ENCODE results near the gene CNTFR. TPM values are rescaled to one million over a fixed set of nuclear protein-coding genes. Genes with fewer than 3 reads are reported as not detected.

The CNTFR gene
- total RNA-seq, 1 donor from 2014 or later = 8.6 TPM

- Mint-ChIP-seq H3K27ac (peak overlapping the region; percentile 86), H3K4me1 (peaks cover 24% of the 10 kb centered on the region), H3K9me3 (no peaks in the 10 kb centered on the region), H3K27me3 (ENCODE audit: insufficient read depth, low read depth) (peaks cover 14% of the 10 kb centered on the region), H3K4me3 (peak overlapping the region; percentile 90), H3K36me3 (peaks cover 7% of the 10 kb centered on the region)
- Histone ChIP-seq H3F3A (ENCODE audit: low read depth) (peaks cover 14% of the 10 kb centered on the region), H3K4me3 (peak overlapping the region; percentile 66), H4K20me1 (ENCODE audit: low read depth) (no peaks in the 10 kb centered on the region), H3K4me2 (peak overlapping the region; percentile 86), H3K4me1 (peaks cover 8% of the 10 kb centered on the region), H3K79me2 (ENCODE audit: low read depth) (peaks cover 13% of the 10 kb centered on the region), H3K9me3 (ENCODE audit: low read depth) (no peaks in the 10 kb centered on the region), H3K9ac (no peak overlapping the region), H3K27ac (no peak overlapping the region), H2AFZ (replicated peaks) (no peak overlapping the region), H3K27me3 (no peaks in the 10 kb centered on the region), H3K36me3 (no peaks in the 10 kb centered on the region)
- DNase-seq (ENCODE audit: low spot score) = peak; percentile 94
- TF ChIP-seq EZH2phosphoT487 (IDR thresholded peaks at IDR 0.05) = no peak
- peak; percentile 89 for TF ChIP-seq CTCF (IDR thresholded peaks at IDR 0.05)
- no peak for TF ChIP-seq EZH2 (IDR thresholded peaks at IDR 0.05)
Observed at GRCh38 chr9:34612788-34613390, 23.4 kb upstream of the CNTFR start.

DNA sequence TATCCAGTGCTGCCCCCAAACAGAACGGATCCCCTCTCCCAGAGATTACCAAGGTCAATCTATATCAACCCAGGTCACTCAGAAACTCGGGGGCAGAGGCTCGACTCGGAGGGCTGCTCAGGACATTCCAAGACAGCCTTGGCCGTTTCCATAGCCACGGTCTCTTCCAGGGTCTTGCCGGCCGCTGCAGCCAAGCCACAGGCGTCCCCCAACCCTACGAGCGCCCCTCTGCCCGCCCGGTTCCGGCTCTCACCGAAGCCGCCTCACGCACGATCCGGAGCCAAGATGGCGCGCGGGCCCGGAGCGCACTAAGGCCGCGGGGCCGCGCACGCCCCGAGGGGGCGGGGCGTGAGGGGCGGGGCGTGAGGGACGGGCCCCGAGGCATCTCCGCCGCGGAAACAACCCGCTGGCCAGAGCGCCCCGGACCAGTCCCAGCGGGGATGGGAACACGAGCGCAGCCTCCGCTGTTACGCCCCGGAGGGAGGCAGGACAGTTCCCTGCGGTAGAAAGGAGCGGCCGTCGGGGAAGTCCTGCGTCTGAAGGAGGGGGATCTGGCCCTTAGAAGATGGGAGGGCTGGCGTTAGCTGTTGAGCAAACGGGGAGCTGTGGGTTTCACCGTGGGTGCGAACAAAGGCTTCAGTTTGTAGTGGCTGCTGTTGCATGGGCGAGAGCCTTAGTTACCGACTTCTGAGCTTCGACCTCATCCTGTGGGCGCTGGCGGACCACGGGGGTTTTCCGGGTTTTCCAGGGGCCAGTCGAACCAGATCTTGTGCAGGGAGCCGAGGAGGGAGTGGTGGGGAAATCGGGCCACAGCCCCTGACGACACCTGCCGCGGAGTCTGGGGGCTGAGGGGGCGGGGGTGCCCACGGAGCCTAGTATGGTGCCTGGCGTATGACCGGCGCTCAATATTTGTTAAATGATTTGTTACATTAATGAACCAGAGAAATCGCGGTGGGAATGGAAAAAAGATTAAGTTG lies 22.6 kb upstream of the CNTFR start, which contains the start of gene RPP25L:
Gene RPP25L, minus strand, starts transcription at position 287 of the 977 bp plus-strand sequence. CDS start 801 bp downstream, outside the sequence.
- Histone ChIP-seq H3K27me3 (no peaks in the 10 kb centered on the region), H3K4me2 (peak within 1 kb of the TSS; percentile 86), H3K27ac (no peak within 1 kb of the TSS), H3K4me3 (peak within 1 kb of the TSS; percentile 66), H3K36me3 (no peaks in the 10 kb centered on the region), H3K9ac (peak within 1 kb of the TSS; percentile 46), H3K4me1 (peaks cover 8% of the 10 kb centered on the region), H4K20me1 (ENCODE audit: low read depth) (no peaks in the 10 kb centered on the region), H3K9me3 (ENCODE audit: low read depth) (no peaks in the 10 kb centered on the region), H3K79me2 (ENCODE audit: low read depth) (peaks cover 13% of the 10 kb centered on the region), H2AFZ (replicated peaks) (peak within 1 kb of the TSS; percentile 61), H3F3A (ENCODE audit: low read depth) (peaks cover 14% of the 10 kb centered on the region)
- Mint-ChIP-seq H3K9me3 (no peaks in the 10 kb centered on the region), H3K27ac (peak within 1 kb of the TSS; percentile 96), H3K4me3 (peak within 1 kb of the TSS; percentile 90), H3K4me1 (peaks cover 24% of the 10 kb centered on the region), H3K36me3 (peaks cover 7% of the 10 kb centered on the region), H3K27me3 (ENCODE audit: insufficient read depth, low read depth) (peaks cover 14% of the 10 kb centered on the region)
- TF ChIP-seq EZH2 (IDR thresholded peaks at IDR 0.05) (peak; percentile 36), CTCF (IDR thresholded peaks at IDR 0.05) (no peak)
- DNase-seq (ENCODE audit: low spot score) = peak; percentile 95

- TF ChIP-seq CTCF (IDR thresholded peaks at IDR 0.05) (no peak), EZH2 (IDR thresholded peaks at IDR 0.05) (no peak), EZH2phosphoT487 (IDR thresholded peaks at IDR 0.05) (no peak)
- Histone ChIP-seq H2AFZ (replicated peaks) (peak overlapping the region; percentile 61), H3F3A (ENCODE audit: low read depth) (peaks cover 14% of the 10 kb centered on the region), H3K9me3 (ENCODE audit: low read depth) (no peaks in the 10 kb centered on the region), H3K4me2 (peak overlapping the region; percentile 86), H4K20me1 (ENCODE audit: low read depth) (no peaks in the 10 kb centered on the region), H3K27me3 (peaks cover 2% of the 10 kb centered on the region), H3K4me1 (peaks cover 8% of the 10 kb centered on the region), H3K9ac (peak overlapping the region; percentile 46), H3K27ac (no peak overlapping the region), H3K4me3 (peak overlapping the region; percentile 66), H3K36me3 (no peaks in the 10 kb centered on the region), H3K79me2 (ENCODE audit: low read depth) (peaks cover 13% of the 10 kb centered on the region)
- H3K4me3 Mint-ChIP-seq = peak overlapping the region; percentile 90
- no peak for DNase-seq (ENCODE audit: low spot score)
- H3K27me3 Mint-ChIP-seq (ENCODE audit: insufficient read depth, low read depth) = peaks cover 14% of the 10 kb centered on the region
- peaks cover 2% of the 10 kb centered on the region for H3K36me3 Mint-ChIP-seq
- H3K27ac Mint-ChIP-seq = peak overlapping the region; percentile 96
- no peaks in the 10 kb centered on the region for H3K9me3 Mint-ChIP-seq
- peaks cover 24% of the 10 kb centered on the region for H3K4me1 Mint-ChIP-seq
Observed at GRCh38 chr9:34611251-34611810, 21.8 kb upstream of the CNTFR start.

Data from neural progenitor cell (in vitro differentiated cells).